ENCODE measurements around the gene KEAP1.
"Not testable (repeated sequence)": the region's sequence is repeated elsewhere in the genome, so short reads cannot be mapped to it uniquely, and the experiment has no call there.

The KEAP1 gene

GRCh38 chr19:10503002-10503789 is at the start of gene KEAP1:
TSS of gene KEAP1 (minus strand) at chr19:10503356. CDS start at chr19:10500033, 3,323 bp downstream.
- Histone ChIP-seq H3K9ac (ENCODE audit: low read length in 2 of 2) (peak within 1 kb of the TSS; percentile 94), H3K4me3 (ENCODE audit: low read length in 2 of 2) (peak within 1 kb of the TSS; percentile 92 to 93), H3K36me3 (ENCODE audit: control insufficient read depth in 2 of 2, insufficient read depth in 2 of 2, low read length in 2 of 2) (peaks cover 7 to 13% of the 10 kb centered on the region in 2 donors), H3K9me3 (ENCODE audit: control insufficient read depth in 2 of 2, low read length in 2 of 2) (no peaks in the 10 kb centered on the region), H3K27me3 (ENCODE audit: control insufficient read depth in 1 of 2, insufficient read depth in 2 of 2, low read length in 2 of 2) (peaks cover 0 to 2% of the 10 kb centered on the region in 2 donors), H3K4me1 (ENCODE audit: control insufficient read depth, insufficient read depth, low read length) (peaks cover 38% of the 10 kb centered on the region), H3K27ac (ENCODE audit: low read length) (peak within 1 kb of the TSS; percentile 95)

GRCh38 chr19:10552510-10553053 is 49.4 kb upstream of the KEAP1 start:
- no peak overlapping the region for H3K9ac ChIP-seq (ENCODE audit: low read length in 2 of 2)
- no peaks in the 10 kb centered on the region for H3K9me3 ChIP-seq (ENCODE audit: control insufficient read depth in 2 of 2, low read length in 2 of 2)
- H3K4me1 ChIP-seq (ENCODE audit: control insufficient read depth, insufficient read depth, low read length) = peaks cover 2% of the 10 kb centered on the region
- no peak overlapping the region for H3K4me3 ChIP-seq (ENCODE audit: low read length in 2 of 2)
- no peak overlapping the region for H3K27ac ChIP-seq (ENCODE audit: low read length)
- no peaks in the 10 kb centered on the region for H3K27me3 ChIP-seq (ENCODE audit: control insufficient read depth in 1 of 2, insufficient read depth in 2 of 2, low read length in 2 of 2)
- peaks cover 35 to 36% of the 10 kb centered on the region in 2 donors for H3K36me3 ChIP-seq (ENCODE audit: control insufficient read depth in 2 of 2, insufficient read depth in 2 of 2, low read length in 2 of 2)

- H3K4me3 ChIP-seq (ENCODE audit: low read length in 2 of 2) = no peak overlapping the region
- H3K27ac ChIP-seq (ENCODE audit: low read length) = no peak overlapping the region
- no peaks in the 10 kb centered on the region for H3K27me3 ChIP-seq (ENCODE audit: control insufficient read depth in 1 of 2, insufficient read depth in 2 of 2, low read length in 2 of 2)
- no peak overlapping the region for H3K9ac ChIP-seq (ENCODE audit: low read length in 2 of 2)
- H3K9me3 ChIP-seq (ENCODE audit: control insufficient read depth in 2 of 2, low read length in 2 of 2) = no peaks in the 10 kb centered on the region
- H3K4me1 ChIP-seq (ENCODE audit: control insufficient read depth, insufficient read depth, low read length) = peaks cover 2% of the 10 kb centered on the region
- H3K36me3 ChIP-seq (ENCODE audit: control insufficient read depth in 2 of 2, insufficient read depth in 2 of 2, low read length in 2 of 2) = peaks cover 33 to 35% of the 10 kb centered on the region in 2 donors
These were observed 48.6 kb upstream of the KEAP1 start for GRCh38 chr19:10551698-10552301.

GRCh38 chr19:10551006-10551405 is 47.9 kb upstream of the KEAP1 start:
- H3K4me3 ChIP-seq (ENCODE audit: low read length in 2 of 2); H3K9ac ChIP-seq (ENCODE audit: low read length in 2 of 2); H3K27me3 ChIP-seq (ENCODE audit: control insufficient read depth in 1 of 2, insufficient read depth in 2 of 2, low read length in 2 of 2); H3K4me1 ChIP-seq (ENCODE audit: control insufficient read depth, insufficient read depth, low read length); H3K9me3 ChIP-seq (ENCODE audit: control insufficient read depth in 2 of 2, low read length in 2 of 2); H3K27ac ChIP-seq (ENCODE audit: low read length): not testable (repeated sequence)
- peaks cover 33% of the 10 kb centered on the region in 2 donors for H3K36me3 ChIP-seq (ENCODE audit: control insufficient read depth in 2 of 2, insufficient read depth in 2 of 2, low read length in 2 of 2)

DNA sequence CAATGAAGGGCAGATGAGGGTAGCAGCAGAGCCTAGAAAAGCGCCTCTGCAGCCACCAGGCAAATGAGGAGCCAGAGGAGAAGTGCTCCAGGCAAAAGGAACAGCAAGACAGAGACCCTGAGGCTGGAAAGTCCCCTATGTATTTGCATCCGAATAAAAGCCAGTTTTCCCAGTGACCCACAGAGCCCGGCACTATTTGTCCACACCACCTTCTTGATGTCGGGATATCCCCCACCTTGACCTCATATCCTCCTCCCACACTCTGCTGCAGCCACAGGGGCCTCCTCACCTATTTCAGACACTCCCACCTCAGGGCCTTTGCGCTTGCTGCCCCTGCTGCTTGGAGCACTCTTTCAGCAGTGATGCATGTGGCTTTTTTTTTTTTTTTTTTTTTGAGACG is 47.2 kb upstream of the KEAP1 start:
- Histone ChIP-seq H3K4me3 (ENCODE audit: low read length in 2 of 2) (no peak overlapping the region), H3K27ac (ENCODE audit: low read length) (no peak overlapping the region), H3K36me3 (ENCODE audit: control insufficient read depth in 2 of 2, insufficient read depth in 2 of 2, low read length in 2 of 2) (peaks cover 27 to 31% of the 10 kb centered on the region in 2 donors)

DNA sequence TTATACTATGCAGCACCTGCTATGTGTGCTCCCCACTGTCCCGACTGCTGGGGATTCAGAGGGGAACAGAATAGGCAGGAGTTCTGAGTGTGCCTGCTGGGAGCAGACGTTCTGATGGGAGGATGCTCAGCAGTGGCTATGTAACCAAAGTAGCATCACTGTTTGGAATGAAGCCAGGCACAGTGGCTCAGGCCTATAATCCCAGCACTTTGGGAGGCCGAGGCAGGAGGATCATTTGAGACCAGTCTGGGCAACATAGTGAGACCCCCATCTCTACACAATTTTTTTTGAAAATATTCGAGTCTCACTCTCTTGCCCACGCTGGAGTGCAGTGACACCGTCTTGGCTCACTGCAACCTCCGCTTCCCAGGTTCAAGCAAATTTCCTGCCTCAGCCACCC is 46.6 kb upstream of the KEAP1 start:
- H3K9ac ChIP-seq (ENCODE audit: low read length in 2 of 2) = no peak overlapping the region
- H3K27me3 ChIP-seq (ENCODE audit: control insufficient read depth in 1 of 2, insufficient read depth in 2 of 2, low read length in 2 of 2) = no peaks in the 10 kb centered on the region
- no peak overlapping the region for H3K4me3 ChIP-seq (ENCODE audit: low read length in 2 of 2)
- no peaks in the 10 kb centered on the region for H3K9me3 ChIP-seq (ENCODE audit: control insufficient read depth in 2 of 2, low read length in 2 of 2)
- peaks cover 27 to 31% of the 10 kb centered on the region in 2 donors for H3K36me3 ChIP-seq (ENCODE audit: control insufficient read depth in 2 of 2, insufficient read depth in 2 of 2, low read length in 2 of 2)
- H3K4me1 ChIP-seq (ENCODE audit: control insufficient read depth, insufficient read depth, low read length) = peaks cover 7% of the 10 kb centered on the region
- H3K27ac ChIP-seq (ENCODE audit: low read length) = no peak overlapping the region

More for the DNA sequence above, 47.2 kb upstream of the KEAP1 start:
- Histone ChIP-seq H3K4me1 (ENCODE audit: control insufficient read depth, insufficient read depth, low read length) (peaks cover 4% of the 10 kb centered on the region), H3K27me3 (ENCODE audit: control insufficient read depth in 1 of 2, insufficient read depth in 2 of 2, low read length in 2 of 2) (no peaks in the 10 kb centered on the region), H3K9me3 (ENCODE audit: control insufficient read depth in 2 of 2, low read length in 2 of 2) (no peaks in the 10 kb centered on the region), H3K9ac (ENCODE audit: low read length in 2 of 2) (no peak overlapping the region)

DNA sequence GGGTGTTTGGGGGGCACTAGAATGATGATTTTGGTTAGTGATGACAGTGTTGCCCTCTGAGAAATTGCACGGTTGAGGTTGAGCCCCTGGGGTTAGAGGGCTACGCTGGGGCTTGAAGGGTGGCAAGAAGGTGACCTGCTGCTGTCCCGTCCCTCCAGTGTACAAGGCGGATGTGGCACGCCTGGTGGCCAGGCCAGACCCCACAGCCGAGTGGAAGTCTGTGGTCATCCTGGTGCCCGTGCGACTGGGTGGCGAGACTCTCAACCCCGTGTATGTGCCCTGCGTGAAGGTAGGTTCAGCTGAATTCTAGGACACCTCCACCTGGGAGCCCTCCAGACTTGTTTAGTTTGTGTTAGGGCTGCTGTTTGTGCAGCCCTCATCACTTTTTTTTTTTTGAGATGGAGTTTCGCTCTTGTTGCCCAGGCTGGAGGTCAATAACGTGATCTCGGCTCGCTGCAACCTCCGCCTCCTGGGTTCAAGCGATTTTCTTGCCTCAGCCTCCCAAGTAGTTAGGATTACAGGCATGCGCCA is 45.7 kb upstream of the KEAP1 start:
- H3K36me3 ChIP-seq (ENCODE audit: control insufficient read depth in 2 of 2, insufficient read depth in 2 of 2, low read length in 2 of 2) = peaks cover 23 to 27% of the 10 kb centered on the region in 2 donors
- H3K4me1 ChIP-seq (ENCODE audit: control insufficient read depth, insufficient read depth, low read length) = peaks cover 15% of the 10 kb centered on the region
- no peak overlapping the region for H3K27ac ChIP-seq (ENCODE audit: low read length)
- H3K4me3 ChIP-seq (ENCODE audit: low read length in 2 of 2) = no peak overlapping the region
- H3K27me3 ChIP-seq (ENCODE audit: control insufficient read depth in 1 of 2, insufficient read depth in 2 of 2, low read length in 2 of 2) = no peaks in the 10 kb centered on the region
- no peak overlapping the region for H3K9ac ChIP-seq (ENCODE audit: low read length in 2 of 2)
- no peaks in the 10 kb centered on the region for H3K9me3 ChIP-seq (ENCODE audit: control insufficient read depth in 2 of 2, low read length in 2 of 2)

- Histone ChIP-seq H3K9me3 (ENCODE audit: control insufficient read depth in 2 of 2, low read length in 2 of 2) (no peaks in the 10 kb centered on the region), H3K4me3 (ENCODE audit: low read length in 2 of 2) (no peak overlapping the region), H3K27me3 (ENCODE audit: control insufficient read depth in 1 of 2, insufficient read depth in 2 of 2, low read length in 2 of 2) (no peaks in the 10 kb centered on the region), H3K4me1 (ENCODE audit: control insufficient read depth, insufficient read depth, low read length) (peaks cover 18% of the 10 kb centered on the region), H3K36me3 (ENCODE audit: control insufficient read depth in 2 of 2, insufficient read depth in 2 of 2, low read length in 2 of 2) (peaks cover 12 to 13% of the 10 kb centered on the region in 2 donors), H3K9ac (ENCODE audit: low read length in 2 of 2) (no peak overlapping the region), H3K27ac (ENCODE audit: low read length) (no peak overlapping the region)
These were observed 43.7 kb upstream of the KEAP1 start for GRCh38 chr19:10546817-10547216.

- Histone ChIP-seq H3K9ac (ENCODE audit: low read length in 2 of 2) (peak overlapping the region; percentile 90 to 94), H3K4me1 (ENCODE audit: control insufficient read depth, insufficient read depth, low read length) (peaks cover 18% of the 10 kb centered on the region), H3K9me3 (ENCODE audit: control insufficient read depth in 2 of 2, low read length in 2 of 2) (no peaks in the 10 kb centered on the region), H3K4me3 (ENCODE audit: low read length in 2 of 2) (peak overlapping the region; percentile 86), H3K27me3 (ENCODE audit: control insufficient read depth in 1 of 2, insufficient read depth in 2 of 2, low read length in 2 of 2) (no peaks in the 10 kb centered on the region), H3K36me3 (ENCODE audit: control insufficient read depth in 2 of 2, insufficient read depth in 2 of 2, low read length in 2 of 2) (peaks cover 6 to 8% of the 10 kb centered on the region in 2 donors), H3K27ac (ENCODE audit: low read length) (peak overlapping the region; percentile 76)
These were observed 41.6 kb upstream of the KEAP1 start for GRCh38 chr19:10544753-10545251.

DNA sequence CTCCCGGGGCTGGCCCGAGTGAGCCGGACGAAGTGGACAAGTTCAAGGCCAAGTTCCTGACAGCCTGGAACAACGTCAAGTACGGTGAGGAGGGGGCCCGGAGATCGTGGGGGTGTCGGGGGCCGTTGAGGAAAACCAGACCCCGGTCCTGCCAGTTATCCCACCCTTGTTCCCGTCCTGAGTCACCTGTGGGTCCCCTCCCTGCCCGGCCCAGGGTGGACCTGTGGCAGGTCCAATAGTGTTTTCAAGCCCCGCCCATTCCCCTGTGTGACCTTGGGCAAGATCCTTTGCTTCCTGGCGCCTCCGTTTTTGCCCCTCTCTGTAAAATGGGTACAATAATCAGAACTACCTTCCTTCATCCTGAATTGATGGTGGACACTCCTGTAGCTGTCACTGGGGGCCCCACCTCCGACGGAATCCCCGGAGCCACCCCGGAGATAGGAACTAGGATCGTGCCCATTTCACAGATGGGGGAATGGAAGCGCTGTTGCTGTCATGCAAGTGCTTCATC is 41.1 kb upstream of the KEAP1 start:
- Histone ChIP-seq H3K4me3 (ENCODE audit: low read length in 2 of 2) (peak overlapping the region; percentile 86), H3K4me1 (ENCODE audit: control insufficient read depth, insufficient read depth, low read length) (peaks cover 18% of the 10 kb centered on the region), H3K36me3 (ENCODE audit: control insufficient read depth in 2 of 2, insufficient read depth in 2 of 2, low read length in 2 of 2) (peaks cover 6% of the 10 kb centered on the region in 2 donors), H3K9ac (ENCODE audit: low read length in 2 of 2) (peak overlapping the region; percentile 90 to 94), H3K9me3 (ENCODE audit: control insufficient read depth in 2 of 2, low read length in 2 of 2) (no peaks in the 10 kb centered on the region), H3K27ac (ENCODE audit: low read length) (peak overlapping the region; percentile 76), H3K27me3 (ENCODE audit: control insufficient read depth in 1 of 2, insufficient read depth in 2 of 2, low read length in 2 of 2) (no peaks in the 10 kb centered on the region)

All from stomach smooth muscle (tissue), 2 donors.